Tibial nerve (tissue), 4 donors: ENCODE results near the gene GIMAP7. TPM values are rescaled to one million over a fixed set of nuclear protein-coding genes. Genes with fewer than 3 reads are reported as not detected.

Source experiments
- DNase-seq, 2 donors: peaks; one replicate each; pipeline ENCODE4 v3.0.0-alpha.2; 2019; ENCODE audit warnings: low spot score in 2 of 2
- H3K27ac ChIP-seq, 4 donors: fragments of 200-600 bp; sonication (generic) in 3 of 4; one replicate each; pipeline ENCODE4 v1.5.1; 2017 to 2019; ENCODE audit warnings: mild to moderate bottlenecking in 1 of 4
- H3K27me3 ChIP-seq, 2 donors: fragments of 200-600 bp; sonication (generic) in 1 of 2; one replicate each; pipeline versions ENCODE4 v1.5.1 to v1.6.0; 2017 to 2019
- H3K36me3 ChIP-seq, 3 donors: fragments of 200-600 bp; sonication (generic); one replicate each; pipeline ENCODE4 v1.5.1; 2018 to 2019
- H3K4me1 ChIP-seq, 4 donors: fragments of 200-600 bp; sonication (generic) in 3 of 4; one replicate each; pipeline ENCODE4 v1.5.1; 2017 to 2019
- H3K4me3 ChIP-seq, 4 donors: fragments of 200-600 bp; sonication (generic) in 3 of 4; one replicate each; pipeline ENCODE4 v1.5.1; 2017 to 2019; ENCODE audit warnings: mild to moderate bottlenecking in 1 of 4, moderate library complexity in 1 of 4
- H3K9me3 ChIP-seq, 4 donors: fragments of 200-600 bp; sonication (generic) in 3 of 4; one replicate each; pipeline ENCODE4 v1.5.1; 2017 to 2019
- EP300 ChIP-seq, 2 donors: sonication (generic); formaldehyde crosslinking; IDR thresholded peaks; one replicate each; pipeline ENCODE4 v1.6.1; 2017; ENCODE audit warnings: antibody characterized with exemption in 2 of 2, mild to moderate bottlenecking in 1 of 2
- POLR2A ChIP-seq, 2 donors: fragments of 450-650 bp; IDR thresholded peaks; one replicate each; pipeline ENCODE4 v1.6.1; 2017; ENCODE audit warnings: antibody characterized with exemption in 2 of 2, mild to moderate bottlenecking in 2 of 2, moderate library complexity in 2 of 2
- WGBS, 2 donors: methylation state at CpG; one replicate each; pipeline ENCODE4 v1.1.5; 2018; 5-methylcytosine and 5-hydroxymethylcytosine counted together
- total RNA-seq, 4 donors: library from RNA; depleted of rRNA; stranded (reverse); fragments of >200 nt; gene quantifications; one replicate each; pipeline ENCODE4 v1.1.0, GENCODE V29; 2016
- TF ChIP-seq, protein P1 (sequence below), 5 experiments: fragments of 200-600 bp in 3 of 5; fragments of 450-650 bp in 2 of 5; sonication (generic) in 3 of 5; IDR thresholded peaks; one replicate each; pipeline ENCODE4 v1.5.1; 2016 to 2019; ENCODE audit warnings: antibody characterized with exemption in 5 of 5, mild to moderate bottlenecking in 3 of 5, moderate library complexity in 2 of 5

GIMAP7 gene
- total RNA-seq, 4 donors from 2014 or later, result 18.8 to 25.7 (median 23.6) TPM

DNA sequence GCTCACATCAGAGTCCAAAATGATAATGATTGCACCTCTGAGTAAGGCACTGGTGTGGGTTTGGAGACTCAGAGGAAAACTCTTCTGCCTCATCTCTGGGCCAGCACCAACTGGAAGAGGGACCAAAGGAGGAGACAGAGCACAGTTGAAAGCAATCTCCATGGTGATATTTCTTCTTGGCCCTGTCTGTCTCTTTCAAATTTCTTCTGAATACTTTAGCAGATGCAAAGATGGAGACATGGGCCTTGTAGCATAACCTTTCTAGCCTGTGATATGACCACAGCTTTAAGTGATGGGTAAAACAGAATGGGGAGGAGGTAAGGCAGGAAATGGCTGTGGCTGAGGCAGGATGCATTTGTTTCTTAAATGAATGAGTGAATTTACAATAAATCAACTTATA lies 12.2 kb upstream of the GIMAP7 start:
- no peak overlapping the region for H3K27ac ChIP-seq
- no peak for DNase-seq
- H3K4me1 ChIP-seq, result no peaks in the 10 kb centered on the region
- TF ChIP-seq EP300 (IDR thresholded peaks at IDR 0.05), result no peak
- H3K4me3 ChIP-seq, result no peak overlapping the region
- peaks cover 0 to 8% (median 0%) of the 10 kb centered on the region in 4 donors for H3K9me3 ChIP-seq
- H3K36me3 ChIP-seq, result no peaks in the 10 kb centered on the region
- no peaks in the 10 kb centered on the region for H3K27me3 ChIP-seq

- no peak for DNase-seq
- Histone ChIP-seq H3K36me3 (no peaks in the 10 kb centered on the region), H3K27me3 (no peaks in the 10 kb centered on the region), H3K4me1 (no peaks in the 10 kb centered on the region), H3K27ac (peak overlapping the region in 1 of 4 donors; percentile 7), H3K9me3 (peaks cover 0 to 8% (median 0%) of the 10 kb centered on the region in 4 donors), H3K4me3 (no peak overlapping the region)
- TF ChIP-seq EP300 (IDR thresholded peaks at IDR 0.05), result no peak
- TF ChIP-seq, protein P1, sequence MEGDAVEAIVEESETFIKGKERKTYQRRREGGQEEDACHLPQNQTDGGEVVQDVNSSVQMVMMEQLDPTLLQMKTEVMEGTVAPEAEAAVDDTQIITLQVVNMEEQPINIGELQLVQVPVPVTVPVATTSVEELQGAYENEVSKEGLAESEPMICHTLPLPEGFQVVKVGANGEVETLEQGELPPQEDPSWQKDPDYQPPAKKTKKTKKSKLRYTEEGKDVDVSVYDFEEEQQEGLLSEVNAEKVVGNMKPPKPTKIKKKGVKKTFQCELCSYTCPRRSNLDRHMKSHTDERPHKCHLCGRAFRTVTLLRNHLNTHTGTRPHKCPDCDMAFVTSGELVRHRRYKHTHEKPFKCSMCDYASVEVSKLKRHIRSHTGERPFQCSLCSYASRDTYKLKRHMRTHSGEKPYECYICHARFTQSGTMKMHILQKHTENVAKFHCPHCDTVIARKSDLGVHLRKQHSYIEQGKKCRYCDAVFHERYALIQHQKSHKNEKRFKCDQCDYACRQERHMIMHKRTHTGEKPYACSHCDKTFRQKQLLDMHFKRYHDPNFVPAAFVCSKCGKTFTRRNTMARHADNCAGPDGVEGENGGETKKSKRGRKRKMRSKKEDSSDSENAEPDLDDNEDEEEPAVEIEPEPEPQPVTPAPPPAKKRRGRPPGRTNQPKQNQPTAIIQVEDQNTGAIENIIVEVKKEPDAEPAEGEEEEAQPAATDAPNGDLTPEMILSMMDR (IDR thresholded peaks at IDR 0.05), result no peak
- no peak for TF ChIP-seq POLR2A (IDR thresholded peaks at IDR 0.05)
- 86% methylated on average over 4 of the region's 4 CpGs for WGBS, 2 donors
Measured at GRCh38 chr7:150503155-150503554, 11.5 kb upstream of the GIMAP7 start.

GRCh38 chr7:150503581-150503980 lies 11.1 kb upstream of the GIMAP7 start:
- Histone ChIP-seq H3K9me3 (peaks cover 0 to 8% (median 0%) of the 10 kb centered on the region in 4 donors), H3K4me3 (no peak overlapping the region), H3K27me3 (no peaks in the 10 kb centered on the region), H3K36me3 (no peaks in the 10 kb centered on the region), H3K27ac (peak overlapping the region in 1 of 4 donors; percentile 7), H3K4me1 (no peaks in the 10 kb centered on the region)
- TF ChIP-seq POLR2A (IDR thresholded peaks at IDR 0.05) (no peak), EP300 (IDR thresholded peaks at IDR 0.05) (no peak)
- TF ChIP-seq, protein P1 (IDR thresholded peaks at IDR 0.05), result no peak
- WGBS, 2 donors, result 63 to 77% methylated on average over 3 of the region's 3 CpGs
- no peak for DNase-seq

DNA sequence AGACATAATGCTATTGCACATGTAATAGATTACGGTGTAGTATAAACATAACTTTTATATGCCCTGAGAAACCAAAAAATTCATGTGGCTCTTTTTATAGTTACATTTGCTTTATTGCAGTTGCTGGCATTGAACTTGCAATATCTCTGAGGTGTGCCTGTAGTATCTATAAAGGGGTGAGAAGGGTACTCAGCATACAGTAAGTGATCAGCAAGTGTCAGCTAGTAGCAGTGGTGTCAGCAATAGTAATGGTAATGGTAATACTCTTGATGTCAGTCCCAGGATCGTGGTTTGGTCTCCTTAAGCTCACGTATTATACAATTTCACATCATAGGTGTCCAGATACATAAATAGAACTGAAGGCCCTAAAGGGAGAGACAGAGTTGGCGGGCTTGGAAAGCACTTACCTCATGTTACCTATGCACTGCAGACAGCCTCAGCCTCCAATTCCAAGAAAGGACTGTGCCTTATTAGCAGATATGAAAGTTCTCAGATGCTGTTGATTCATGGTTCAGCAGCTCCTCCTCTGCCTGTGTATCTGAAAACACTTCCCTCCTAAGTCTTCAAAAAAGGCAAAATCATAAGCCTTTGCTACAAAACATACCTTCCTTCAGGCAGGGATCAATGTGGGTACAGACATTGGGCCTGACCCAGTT lies 6.6 kb upstream of the GIMAP7 start:
- DNase-seq, result no peak
- Histone ChIP-seq H3K27me3 (no peaks in the 10 kb centered on the region), H3K4me1 (no peaks in the 10 kb centered on the region), H3K36me3 (no peaks in the 10 kb centered on the region), H3K9me3 (no peaks in the 10 kb centered on the region), H3K27ac (no peak overlapping the region), H3K4me3 (no peak overlapping the region)
- 83 to 84% methylated on average over 4 of the region's 4 CpGs for WGBS, 2 donors
- TF ChIP-seq EP300 (IDR thresholded peaks at IDR 0.05), result no peak
- TF ChIP-seq, protein P1 (IDR thresholded peaks at IDR 0.05), result no peak
- no peak for TF ChIP-seq POLR2A (IDR thresholded peaks at IDR 0.05)

DNA sequence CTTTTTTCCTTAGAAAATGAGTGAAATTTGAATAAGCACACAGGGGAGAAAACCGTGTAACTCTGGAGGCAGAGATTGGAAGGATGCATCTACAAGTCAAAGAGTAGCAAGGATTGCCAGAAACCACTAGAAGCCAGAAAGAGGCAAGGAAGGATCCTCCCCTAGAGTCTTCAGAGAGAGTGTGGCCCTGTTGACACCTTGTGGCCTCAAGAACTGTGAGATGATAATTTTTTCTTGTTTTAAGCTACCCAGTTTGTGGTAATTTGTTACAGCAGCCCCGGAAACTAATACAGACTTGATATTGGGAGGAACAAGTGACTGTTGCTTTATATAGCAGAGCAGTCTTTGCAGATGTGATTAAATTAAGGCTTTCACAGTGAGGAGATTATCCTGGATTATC lies 3.6 kb upstream of the GIMAP7 start:
- TF ChIP-seq, protein P1 (IDR thresholded peaks at IDR 0.05), result no peak
- TF ChIP-seq POLR2A (IDR thresholded peaks at IDR 0.05), result no peak
- TF ChIP-seq EP300 (IDR thresholded peaks at IDR 0.05), result no peak
- Histone ChIP-seq H3K4me1 (no peaks in the 10 kb centered on the region), H3K9me3 (no peaks in the 10 kb centered on the region), H3K4me3 (no peak overlapping the region), H3K27ac (no peak overlapping the region), H3K36me3 (no peaks in the 10 kb centered on the region), H3K27me3 (no peaks in the 10 kb centered on the region)
- 74 to 79% methylated on average over 2 of the region's 2 CpGs for WGBS, 2 donors
- DNase-seq, result no peak
